A549 treated with RU486 at 1 μM for 4 hours (cell line): ENCODE data around the gene KRTAP10-1. TPM values are rescaled to one million over a fixed set of nuclear protein-coding genes. Genes with fewer than 3 reads are reported as not detected.

ENCODE experiments used
- total RNA-seq: library from RNA; stranded (reverse); fragments of 200-300 nt; extraction: Qiagen RNA extraction; gene quantifications from 5 replicates; pipeline ENCODE4 v1.2.3, GENCODE V29; 2022; ENCODE audit warnings: low read depth

Gene KRTAP10-1
- total RNA-seq = not detected in 5 replicates

GRCh38 chr21:44539991-44540666, at the start of gene KRTAP10-1:
Gene KRTAP10-1 (minus strand): TSS chr21:44540195. CDS start chr21:44540150, 45 bp downstream.

GRCh38 chr21:44580231-44580821, 40.3 kb upstream of the KRTAP10-1 start, which contains the start of gene KRTAP10-5:
Gene KRTAP10-5 (minus strand): TSS chr21:44580604. CDS start chr21:44580578, 26 bp downstream.

GRCh38 chr21:44573630-44574456, 33.8 kb upstream of the KRTAP10-1 start, which contains the start of gene KRTAP10-4:
Gene KRTAP10-4 (plus strand): TSS chr21:44573729. CDS start chr21:44573759, 30 bp downstream.

GRCh38 chr21:44558695-44559094, 18.7 kb upstream of the KRTAP10-1 start, which contains the start of gene KRTAP10-3:
Gene KRTAP10-3 (minus strand): TSS chr21:44558795. CDS start chr21:44558715, 80 bp downstream.

GRCh38 chr21:44551340-44551961, 11.5 kb upstream of the KRTAP10-1 start, which contains the start of gene KRTAP10-2:
Gene KRTAP10-2 (minus strand): TSS chr21:44551505. CDS start chr21:44551458, 47 bp downstream.

Other genes with a start within 250 kb of the KRTAP10-1 start
- gene PFKL, start 240.1 kb downstream of the KRTAP10-1 start, total RNA-seq = 35.3 to 79.4 TPM (median 57.5 TPM) in 5 replicates
- 5.6 to 11.1 TPM (median 8.5 TPM) in 5 replicates for gene CFAP410, start 200.8 kb downstream of the KRTAP10-1 start, total RNA-seq
- 5.2 to 10.6 TPM (median 8.9 TPM) in 5 replicates for gene TRPM2, start 186.6 kb downstream of the KRTAP10-1 start, total RNA-seq
- 1.0 to 2.1 TPM (median 1.6 TPM) in 5 replicates for gene LRRC3, start 84.7 kb downstream of the KRTAP10-1 start, total RNA-seq
- not detected in 5 replicates for gene KRTAP10-2, start 11.3 kb upstream of the KRTAP10-1 start, total RNA-seq
- not detected in 5 replicates for gene KRTAP10-3, start 18.6 kb upstream of the KRTAP10-1 start, total RNA-seq
- gene KRTAP10-4, start 33.5 kb upstream of the KRTAP10-1 start, total RNA-seq = not detected in 5 replicates
- not detected in 5 replicates for gene KRTAP10-5, start 40.4 kb upstream of the KRTAP10-1 start, total RNA-seq
- gene KRTAP10-6, start 52.3 kb upstream of the KRTAP10-1 start, total RNA-seq = not detected in 5 replicates
- not detected in 5 replicates for gene KRTAP10-7, start 60.4 kb upstream of the KRTAP10-1 start, total RNA-seq
- gene KRTAP10-8, start 71.9 kb upstream of the KRTAP10-1 start, total RNA-seq = not detected in 5 replicates
- gene KRTAP10-9, start 86.9 kb upstream of the KRTAP10-1 start, total RNA-seq = not detected in 5 replicates
- gene KRTAP10-10, start 97.2 kb upstream of the KRTAP10-1 start, total RNA-seq = not detected in 5 replicates
- not detected in 5 replicates for gene KRTAP10-11, start 106.2 kb upstream of the KRTAP10-1 start, total RNA-seq
- gene KRTAP12-4, start 114.5 kb upstream of the KRTAP10-1 start, total RNA-seq = not detected in 5 replicates
- gene KRTAP12-3, start 117.7 kb upstream of the KRTAP10-1 start, total RNA-seq = not detected in 5 replicates
- gene KRTAP12-2, start 126.7 kb upstream of the KRTAP10-1 start, total RNA-seq = not detected in 5 replicates
- gene KRTAP12-1, start 142.0 kb upstream of the KRTAP10-1 start, total RNA-seq = not detected in 5 replicates
- gene KRTAP10-12, start 157.0 kb upstream of the KRTAP10-1 start, total RNA-seq = not detected in 5 replicates
- gene TSPEAR, start 171.4 kb upstream of the KRTAP10-1 start, total RNA-seq = not detected in 5 replicates